H1 (cell line): ENCODE results near the gene GXYLT2. TPM values are rescaled to one million over a fixed set of nuclear protein-coding genes. Genes with fewer than 3 reads are reported as not detected.

Experiments
- ATF3 ChIP-seq: IDR thresholded peaks from 2 replicates; pipeline ENCODE4 v1.6.1; 2011; ENCODE audit warnings: low read depth, mild to moderate bottlenecking, low read length; ENCODE audit not compliant: insufficient read depth
- CTCF ChIP-seq, 3 experiments: IDR thresholded peaks; 1 replicate in 2 of 3; 2 replicates in 1 of 3; pipeline versions ENCODE4 v1.5.1 to v1.6.1; 2011; ENCODE audit warnings: low read length in 3 of 3, mild to moderate bottlenecking in 3 of 3, inconsistent platforms in 2 of 3, low read depth in 1 of 3, moderate library complexity in 1 of 3; ENCODE audit not compliant: insufficient read depth in 1 of 3; ENCODE audit errors: control extremely low read depth in 1 of 3
- E2F6 ChIP-seq: IDR thresholded peaks from 2 replicates; pipeline ENCODE4 v1.6.1; 2012; ENCODE audit warnings: inconsistent platforms
- TAF1 ChIP-seq: IDR thresholded peaks from 2 replicates; pipeline ENCODE4 v1.6.1; 2011; ENCODE audit warnings: mild to moderate bottlenecking, low read depth, low read length
- polyA plus RNA-seq, 7 experiments: library from polyadenylated mRNA; depleted of rRNA in 3 of 7; stranded (reverse) in 5 of 7; unstranded in 2 of 7; fragments of >200 nt in 5 of 7; fragments of 200-250 nt in 2 of 7; gene quantifications; 1 replicate in 5 of 7; 2 replicates in 1 of 7; 4 replicates in 1 of 7; pipeline versions ENCODE4 v1.2.1 to v1.2.3, GENCODE V29; 2011 to 2013; ENCODE audit warnings: missing spikeins in 2 of 7, mixed read lengths in 2 of 7
- total RNA-seq: library from RNA; stranded (reverse); fragmentation: NEBNext Ultra II Directional; extraction: Animal tissue kit (Norgen Biotek cat#: 25700); gene quantifications from 2 replicates; pipeline ENCODE4 v1.2.1, GENCODE V29; 2021

GXYLT2 gene
- total and polyA plus RNA-seq, 2 of the 8 experiments (the other 6 are each of a cell fraction or from before 2014, with no cell fraction given), result 1.8 to 5.6 TPM

GRCh38 chr3:72887705-72888545, at the start of gene GXYLT2 (continued):
- TF ChIP-seq E2F6, result 0 out of 2 replicates have a peak, but pooled peaks have one; percentile 15
- TF ChIP-seq CTCF (IDR thresholded peaks at IDR 0.05; ENCODE audit: control extremely low read depth in 1 of 3, insufficient read depth in 1 of 3, low read depth in 1 of 3, low read length in 3 of 3), result peak in 1 of 3 experiments; percentile 7; a peak in 2 of 4 replicates
- TF ChIP-seq ATF3, result no peak
- TF ChIP-seq TAF1, result peak; percentile 36; the same call in 1 of the 2 replicates
